HG02981 (cell line): ENCODE results near the gene YKT6.
"Not testable (repeated sequence)": the region's sequence is repeated elsewhere in the genome, so short reads cannot be mapped to it uniquely, and the experiment has no call there.

ENCODE experiments used
- ATAC-seq: cut with Tn5 transposase; IDR thresholded peaks from one replicate; pipeline ENCODE4 v1.9.1; 2021; ENCODE audit warnings: mild to moderate bottlenecking, moderate library complexity; ENCODE audit not compliant: unreplicated experiment

YKT6 gene

DNA sequence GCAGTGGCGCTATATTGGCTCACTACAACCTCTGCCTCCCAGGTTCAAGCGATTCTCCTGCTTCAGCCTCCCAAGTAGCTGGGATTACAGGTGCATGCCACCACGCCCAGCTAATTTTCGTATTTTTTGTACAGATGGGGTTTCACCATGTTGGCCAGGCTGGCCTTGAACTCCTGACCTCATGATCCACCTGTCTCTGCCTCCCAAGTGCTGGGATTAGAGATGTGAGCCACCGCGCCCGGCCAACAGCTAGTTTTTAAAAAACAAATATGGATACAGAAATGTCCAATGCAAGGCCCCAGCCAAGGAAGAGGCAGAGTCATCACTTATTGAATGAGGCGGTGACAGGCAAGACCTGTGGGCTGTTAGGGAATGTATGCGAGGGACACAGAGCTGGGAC is 28.9 kb upstream of the YKT6 start:
- not testable (repeated sequence) for ATAC-seq

DNA sequence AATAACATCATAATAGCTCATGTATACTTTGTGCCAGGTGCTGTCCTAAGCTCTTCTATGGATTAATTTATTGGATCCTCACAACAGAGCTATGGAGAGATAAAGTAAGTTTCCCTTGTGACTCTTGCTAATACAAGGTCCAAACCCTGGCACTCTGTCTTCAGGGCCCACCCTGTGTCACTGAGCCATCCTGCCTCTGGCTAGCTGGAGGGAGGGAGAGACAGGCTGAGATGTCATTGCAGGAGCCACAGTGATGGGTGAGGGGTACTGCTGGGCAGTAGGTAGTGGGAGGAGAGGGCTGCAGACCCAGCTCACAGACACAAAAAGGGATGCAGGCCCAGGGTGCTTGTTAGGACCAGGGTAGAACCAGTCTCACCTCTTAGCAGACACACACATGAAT is 28.4 kb upstream of the YKT6 start:
- no peak for ATAC-seq

DNA sequence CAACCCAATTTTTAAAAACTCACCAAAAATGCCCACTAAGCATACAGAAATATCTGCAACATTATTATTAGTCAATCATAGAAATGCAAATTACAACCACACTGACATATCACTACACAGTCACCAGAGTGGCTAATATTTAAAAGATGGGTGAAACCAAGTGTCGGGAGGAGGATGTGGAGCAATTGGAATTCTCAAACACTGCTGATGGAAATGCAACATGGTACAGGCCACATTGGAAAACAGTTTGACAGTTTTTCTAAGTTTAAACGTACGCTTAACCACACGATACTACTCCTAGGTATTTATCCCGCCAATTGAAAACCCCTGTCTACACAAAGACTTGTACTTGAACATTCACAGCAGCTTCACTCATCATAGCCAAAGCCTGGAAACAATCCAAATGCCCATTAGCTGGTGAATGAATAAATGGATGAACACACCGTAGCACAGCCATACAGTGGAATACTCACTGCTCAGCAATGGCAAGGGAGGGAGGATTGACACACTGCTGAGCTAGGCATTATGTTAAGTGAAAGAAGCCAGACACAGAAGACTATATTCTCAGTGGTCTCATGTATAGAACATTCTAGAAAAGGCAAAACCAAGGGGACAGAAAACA is 27.9 kb upstream of the YKT6 start:
- no peak for ATAC-seq

DNA sequence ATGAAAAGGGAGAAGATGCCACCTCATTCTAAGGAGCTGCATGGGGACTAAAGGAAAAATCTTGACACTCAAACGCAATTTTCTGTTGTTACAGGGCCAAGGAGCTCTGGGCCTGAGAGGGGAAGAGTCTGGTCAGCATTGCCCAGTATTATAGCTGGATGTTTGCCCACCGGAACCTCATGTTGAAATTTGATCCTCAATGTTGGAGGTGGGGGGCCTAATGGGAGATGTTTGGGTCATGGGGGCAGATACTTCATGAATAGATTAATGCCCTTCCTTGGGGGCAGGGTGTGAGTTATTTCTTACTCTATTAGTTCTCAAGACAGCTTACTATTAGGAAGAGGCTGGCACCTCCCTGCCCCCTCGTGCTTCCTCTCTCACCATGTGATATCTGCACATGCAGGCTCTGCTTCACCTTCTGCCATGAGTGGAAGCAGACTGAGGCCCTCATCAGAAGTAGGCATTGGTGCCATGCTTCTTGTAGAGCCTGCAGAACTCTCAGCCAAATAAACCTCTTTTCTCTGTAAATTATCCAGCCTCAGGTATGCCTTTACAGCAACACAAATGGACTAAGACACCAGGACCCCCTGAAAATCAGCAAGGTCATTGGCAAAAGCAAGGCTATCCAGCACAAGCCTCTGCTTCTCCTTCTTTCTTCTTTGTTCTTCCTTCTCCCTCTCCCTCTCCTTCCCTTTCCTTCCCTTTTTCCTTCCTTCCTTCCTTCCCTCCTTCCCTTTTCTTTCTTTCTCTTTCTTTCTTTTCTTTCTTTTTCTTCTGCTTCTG is 26.7 kb upstream of the YKT6 start:
- ATAC-seq = no peak

GRCh38 chr7:44174694-44174948 is 26.2 kb upstream of the YKT6 start:
- not testable (repeated sequence) for ATAC-seq

- ATAC-seq = no peak
These were observed 25.0 kb upstream of the YKT6 start for GRCh38 chr7:44175730-44176129.

- no peak for ATAC-seq
These were observed 24.3 kb upstream of the YKT6 start for GRCh38 chr7:44176486-44176885.

GRCh38 chr7:44177570-44178131 is 23.1 kb upstream of the YKT6 start:
- no peak for ATAC-seq

GRCh38 chr7:44180631-44181030 is 20.1 kb upstream of the YKT6 start:
- ATAC-seq = no peak

DNA sequence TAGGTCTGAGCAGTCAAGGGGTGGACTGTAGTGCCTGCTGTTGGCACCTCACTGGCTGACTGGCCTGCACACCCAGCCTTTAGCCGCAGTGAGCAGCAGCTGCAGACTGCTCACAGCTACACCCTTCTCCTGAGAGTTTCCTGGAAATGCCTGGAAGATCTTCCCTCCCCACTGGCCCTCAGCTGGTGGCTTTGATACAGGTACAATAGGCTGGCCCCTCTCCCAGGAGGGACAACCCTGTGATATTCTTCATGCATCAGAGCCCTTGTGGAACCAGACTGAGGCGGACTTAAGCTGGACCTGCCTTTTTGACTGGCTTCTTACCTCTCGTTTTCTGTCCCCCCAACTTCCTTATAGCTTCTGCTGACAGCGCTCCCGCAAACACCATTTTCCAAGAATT is 18.0 kb upstream of the YKT6 start:
- no peak for ATAC-seq

GRCh38 chr7:44183386-44183785 is 17.4 kb upstream of the YKT6 start:
- no peak for ATAC-seq

DNA sequence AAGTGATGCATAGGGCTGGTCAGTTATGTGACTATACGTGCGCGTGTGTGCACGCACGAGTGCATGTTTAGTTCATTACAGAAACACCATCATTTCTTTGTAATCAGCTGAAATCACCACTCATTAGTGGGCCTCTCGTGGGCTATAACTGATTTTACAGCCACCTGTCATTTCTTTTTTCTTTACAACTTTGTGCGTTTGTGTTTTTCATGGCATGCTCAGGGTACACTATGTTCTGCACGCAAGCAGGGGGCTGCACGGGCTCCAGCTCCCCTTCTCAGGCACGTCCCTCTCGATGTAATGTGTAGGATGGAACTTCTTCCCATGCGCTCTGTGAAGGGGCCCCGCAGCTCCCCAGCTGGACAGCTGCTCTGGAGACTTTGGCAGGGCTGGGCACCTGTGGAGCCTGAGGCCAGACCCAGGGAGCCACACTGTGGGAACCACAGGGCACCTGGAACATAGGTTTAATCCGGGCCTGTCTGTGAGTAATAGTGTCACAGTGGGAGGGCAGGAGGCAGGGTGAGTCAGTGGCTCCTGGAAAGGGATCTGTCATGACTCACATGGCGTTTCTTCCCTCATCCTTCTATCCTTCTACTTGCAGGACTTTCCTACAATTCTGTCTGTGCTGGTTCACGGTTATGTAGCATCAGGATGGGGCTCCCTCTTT is 16.4 kb upstream of the YKT6 start:
- ATAC-seq = no peak

- ATAC-seq = no peak
These were observed 15.8 kb upstream of the YKT6 start for GRCh38 chr7:44184873-44185446.

- no peak for ATAC-seq
These were observed 15.0 kb upstream of the YKT6 start for GRCh38 chr7:44185729-44186128.

- no peak for ATAC-seq
These were observed 14.0 kb upstream of the YKT6 start for GRCh38 chr7:44186736-44187135.

DNA sequence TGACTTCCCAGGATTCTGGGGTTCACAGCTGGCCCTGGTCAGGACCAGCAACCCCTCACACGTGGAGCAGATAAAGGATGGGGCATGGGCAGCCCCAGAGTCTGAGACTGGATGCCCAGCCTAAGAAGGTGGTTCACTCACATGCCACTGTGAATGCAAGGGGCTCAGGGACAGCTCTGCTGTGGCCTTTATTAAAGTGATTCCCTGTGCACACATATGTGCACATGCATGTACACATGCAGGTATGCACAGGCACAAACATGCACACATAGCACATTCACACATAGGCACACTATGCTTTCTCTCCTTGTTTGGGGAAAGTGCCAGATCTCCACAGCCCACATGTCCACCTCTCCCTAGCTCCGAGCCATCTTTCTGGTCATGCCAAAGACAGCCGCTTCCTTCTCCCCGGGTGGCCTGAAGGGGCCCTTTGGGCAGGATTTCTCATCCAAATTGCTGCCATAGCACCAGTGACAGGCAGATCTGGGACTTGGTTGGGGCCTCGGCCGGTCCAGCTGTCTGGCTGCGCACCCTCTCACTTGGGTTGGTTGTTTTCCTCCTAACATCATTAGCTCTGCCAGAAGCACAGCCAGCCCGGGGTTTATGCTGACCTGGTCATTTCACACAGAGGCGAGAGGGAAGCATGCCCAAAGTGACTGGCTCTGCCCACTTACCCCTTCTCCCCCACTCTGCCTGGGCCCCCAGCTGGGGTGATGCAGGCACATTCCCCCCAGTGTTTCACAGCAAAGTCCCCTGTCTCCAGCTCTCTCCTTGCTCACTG is 13.0 kb upstream of the YKT6 start:
- ATAC-seq = no peak

- no peak for ATAC-seq
These were observed 12.1 kb upstream of the YKT6 start for GRCh38 chr7:44188480-44189225.

DNA sequence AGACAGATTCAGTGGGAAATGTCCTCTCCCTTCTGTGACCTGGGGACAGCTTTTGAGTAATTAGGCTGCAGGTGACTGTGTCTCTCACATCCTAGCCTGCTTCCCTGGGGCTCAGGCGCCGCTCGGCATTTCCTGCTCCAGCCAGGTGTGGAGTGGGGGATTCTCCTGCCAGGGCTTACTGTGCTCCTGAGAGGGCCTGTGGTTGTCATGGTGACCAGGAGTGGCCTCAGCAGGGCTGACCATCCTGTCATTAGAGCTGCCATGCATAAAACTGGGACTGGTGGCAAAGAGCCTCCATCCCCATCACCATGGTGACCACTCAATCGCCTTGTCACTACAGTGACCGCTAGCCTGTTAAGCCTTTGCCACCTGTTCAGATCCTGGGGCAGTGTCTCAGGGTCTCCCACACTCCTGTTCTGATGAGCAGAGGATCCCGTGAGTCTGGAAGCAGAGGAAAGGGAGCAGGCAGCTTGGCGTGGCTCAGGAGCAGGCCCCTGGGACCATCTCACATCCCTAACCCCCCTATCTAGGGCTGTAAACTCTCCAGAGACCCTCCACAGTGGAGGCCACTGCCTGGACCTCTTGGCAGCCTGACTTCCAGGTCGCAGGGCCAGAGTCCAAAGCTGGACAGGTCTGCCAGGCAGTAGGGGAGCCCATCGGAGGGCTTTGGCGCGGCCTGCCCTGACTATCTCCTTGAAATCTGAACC is 11.3 kb upstream of the YKT6 start, which contains the start of gene GCK:
GCK (minus strand) TSS at position 154 of the 707 bp plus-strand sequence. CDS start 486 bp downstream, outside the sequence.
- ATAC-seq = no peak
